Islet of Langerhans (tissue), 1 donor: Measurements from ENCODE around the gene SFT2D1.

ENCODE experiments used
- FAIRE-seq: peaks from one replicate; lab custom pipeline; 2011; peaks lifted over from hg19 to GRCh38; lab: Jason Lieb, UNC

SFT2D1 gene

GRCh38 chr6:166277892-166278578 is 64.3 kb downstream of the SFT2D1 start:
- no peak for FAIRE-seq

GRCh38 chr6:166277018-166277417 is 65.3 kb downstream of the SFT2D1 start:
- no peak for FAIRE-seq

GRCh38 chr6:166275714-166276166 is 66.6 kb downstream of the SFT2D1 start:
- no peak for FAIRE-seq

- no peak for FAIRE-seq
These were observed 67.5 kb downstream of the SFT2D1 start for GRCh38 chr6:166274739-166275370.

- FAIRE-seq = no peak
These were observed 68.2 kb downstream of the SFT2D1 start for GRCh38 chr6:166274163-166274562.

GRCh38 chr6:166271376-166271765 is 71.0 kb downstream of the SFT2D1 start:
- FAIRE-seq = no peak

- FAIRE-seq = no peak
These were observed 71.5 kb downstream of the SFT2D1 start for GRCh38 chr6:166270706-166271375.
